Cardiac fibroblast (primary cell): ENCODE data around the gene CACNA2D3.
"Not testable (repeated sequence)": the region's sequence is repeated elsewhere in the genome, so short reads cannot be mapped to it uniquely, and the experiment has no call there.

Source experiments
- DNase-seq, 2 donors: peaks; one replicate each; pipeline versions ENCODE4 v3.0.0 to v3.0.0-alpha.2; 2010; ENCODE audit warnings: low read depth in 2 of 2
- H3K4me3 ChIP-seq, 2 donors: replicated peaks in 1 of 2; 1 replicate in 1 of 2; 2 replicates in 1 of 2; pipeline ENCODE4 v1.5.1; 2011; ENCODE audit warnings: low read depth in 2 of 2, low read length in 2 of 2, mild to moderate bottlenecking in 2 of 2, moderate library complexity in 1 of 2
- CTCF ChIP-seq: IDR thresholded peaks from one replicate; pipeline ENCODE4 v1.5.1; 2011; ENCODE audit warnings: low read depth, mild to moderate bottlenecking, low read length, inconsistent platforms

Gene CACNA2D3

GRCh38 chr3:54437271-54437670 lies 314.9 kb downstream of the CACNA2D3 start:
- TF ChIP-seq CTCF = no peak

GRCh38 chr3:54443561-54444161 lies 321.3 kb downstream of the CACNA2D3 start:
- DNase-seq = no peak
- H3K4me3 ChIP-seq = no peak overlapping the region
- no peak for TF ChIP-seq CTCF

More at GRCh38 chr3:54437271-54437670, 314.9 kb downstream of the CACNA2D3 start:
- no peak overlapping the region for H3K4me3 ChIP-seq
- DNase-seq = no peak

- H3K4me3 ChIP-seq = no peak overlapping the region
- no peak for TF ChIP-seq CTCF
- DNase-seq = no peak
Observed at GRCh38 chr3:54445630-54446029, 323.3 kb downstream of the CACNA2D3 start.

GRCh38 chr3:54447427-54447826 lies 325.1 kb downstream of the CACNA2D3 start:
- no peak overlapping the region for H3K4me3 ChIP-seq
- TF ChIP-seq CTCF = no peak
- no peak for DNase-seq

GRCh38 chr3:54454806-54455205 lies 332.5 kb downstream of the CACNA2D3 start:
- no peak for DNase-seq
- no peak overlapping the region for H3K4me3 ChIP-seq
- TF ChIP-seq CTCF = no peak

GRCh38 chr3:54458357-54458756 lies 336.0 kb downstream of the CACNA2D3 start:
- no peak for DNase-seq
- no peak for TF ChIP-seq CTCF
- no peak overlapping the region for H3K4me3 ChIP-seq

- DNase-seq, H3K4me3 ChIP-seq: not testable (repeated sequence)
Observed at GRCh38 chr3:54464554-54464953, 342.2 kb downstream of the CACNA2D3 start.
